Activated naive CD8-positive, alpha-beta T cell treated with anti-CD3 and anti-CD28 coated beads, Interleukin-2, amount 10 ng/mL, durations not matched to agents 7 days and 5 days (primary cell): Measurements from ENCODE around the gene CDHR5. TPM values are rescaled to one million over a fixed set of nuclear protein-coding genes. Genes with fewer than 3 reads are reported as not detected.
A peak's percentile ranks its signal among the peaks of the same experiment; 100 is the strongest.
"Not testable (repeated sequence)": the region's sequence is repeated elsewhere in the genome, so short reads cannot be mapped to it uniquely, and the experiment has no call there.

Source experiments
- ATAC-seq: fragments of 150-1000 bp; cut with Tn5 transposase; one replicate; pipeline ENCODE4 v1.10.0; 2021; ENCODE audit warnings: low read depth, moderate library complexity
- POLR2A ChIA-PET: fragments of 350-600 bp; sonication (Branson Sonifier 250); formaldehyde crosslinking; loops from one replicate; lab custom pipeline; 2021; ENCODE audit warnings: antibody characterized with exemption; lab: Charles Lee
- DNase-seq: peaks from one replicate; pipeline ENCODE4 v3.0.0; 2021
- H3K27ac Mint-ChIP-seq: one replicate; pipeline ENCODE4 v1.8.0; 2022; ENCODE audit warnings: mild to moderate bottlenecking, mixed read lengths
- H3K27me3 Mint-ChIP-seq: one replicate; pipeline ENCODE4 v1.8.0; 2022; ENCODE audit warnings: mild to moderate bottlenecking, moderate library complexity, mixed read lengths
- H3K36me3 Mint-ChIP-seq: one replicate; pipeline ENCODE4 v1.8.0; 2021; ENCODE audit warnings: mild to moderate bottlenecking, mixed read lengths
- H3K4me1 Mint-ChIP-seq: one replicate; pipeline ENCODE4 v1.8.0; 2021; ENCODE audit warnings: mixed read lengths
- H3K4me3 Mint-ChIP-seq: one replicate; pipeline ENCODE4 v1.8.0; 2022; ENCODE audit warnings: mild to moderate bottlenecking, moderate library complexity, mixed read lengths
- H3K9me3 Mint-ChIP-seq: one replicate; pipeline ENCODE4 v1.8.0; 2021; ENCODE audit warnings: mixed read lengths
- total RNA-seq, 2 experiments: library from RNA; stranded (reverse); gene quantifications; one replicate each; pipeline ENCODE4 v1.2.3, GENCODE V29; 2021

The CDHR5 gene
- total RNA-seq, 2 experiments from 2014 or later: not detected

- H3K4me1 Mint-ChIP-seq: peaks cover 39% of the 10 kb centered on the region
- no peaks in the 10 kb centered on the region for H3K9me3 Mint-ChIP-seq
- H3K27me3 Mint-ChIP-seq: peaks cover 16% of the 10 kb centered on the region
- peaks cover 7% of the 10 kb centered on the region for H3K36me3 Mint-ChIP-seq
- POLR2A ChIA-PET: interaction anchor here (1.1 to 2.2 kb wide), 5 partner anchors 9 to 149 kb away, joined by 3 to 18 read pairs (median 5); no protein-coding TSS in a partner anchor
- ATAC-seq: no peak
- H3K4me3 Mint-ChIP-seq: peak overlapping the region; percentile 92
- H3K27ac Mint-ChIP-seq: peak overlapping the region; percentile 87
- DNase-seq: no peak
These were observed 47.7 kb downstream of the CDHR5 start for GRCh38 chr11:576811-577610.

GRCh38 chr11:575996-576768 is 48.6 kb downstream of the CDHR5 start, which contains the start of gene PHRF1:
PHRF1 (plus strand) TSS chr11:576470; CDS start chr11:581513, 5,043 bp downstream.
- H3K27me3 Mint-ChIP-seq: peaks cover 16% of the 10 kb centered on the region
- ATAC-seq: peak; percentile 85
- POLR2A ChIA-PET: interaction anchor here (0.6 to 2.0 kb wide), 18 partner anchors 10 to 282 kb away, joined by 3 to 28 read pairs (median 4); partner anchors contain the start of genes IRF7, PNPLA2, SIGIRR and TALDO1
- DNase-seq: peak; percentile 96
- H3K36me3 Mint-ChIP-seq: peaks cover 3% of the 10 kb centered on the region
- H3K4me3 Mint-ChIP-seq: peak within 1 kb of the TSS; percentile 93
- H3K9me3 Mint-ChIP-seq: no peaks in the 10 kb centered on the region
- H3K27ac Mint-ChIP-seq: peak within 1 kb of the TSS; percentile 100
- H3K4me1 Mint-ChIP-seq: peaks cover 36% of the 10 kb centered on the region

DNA sequence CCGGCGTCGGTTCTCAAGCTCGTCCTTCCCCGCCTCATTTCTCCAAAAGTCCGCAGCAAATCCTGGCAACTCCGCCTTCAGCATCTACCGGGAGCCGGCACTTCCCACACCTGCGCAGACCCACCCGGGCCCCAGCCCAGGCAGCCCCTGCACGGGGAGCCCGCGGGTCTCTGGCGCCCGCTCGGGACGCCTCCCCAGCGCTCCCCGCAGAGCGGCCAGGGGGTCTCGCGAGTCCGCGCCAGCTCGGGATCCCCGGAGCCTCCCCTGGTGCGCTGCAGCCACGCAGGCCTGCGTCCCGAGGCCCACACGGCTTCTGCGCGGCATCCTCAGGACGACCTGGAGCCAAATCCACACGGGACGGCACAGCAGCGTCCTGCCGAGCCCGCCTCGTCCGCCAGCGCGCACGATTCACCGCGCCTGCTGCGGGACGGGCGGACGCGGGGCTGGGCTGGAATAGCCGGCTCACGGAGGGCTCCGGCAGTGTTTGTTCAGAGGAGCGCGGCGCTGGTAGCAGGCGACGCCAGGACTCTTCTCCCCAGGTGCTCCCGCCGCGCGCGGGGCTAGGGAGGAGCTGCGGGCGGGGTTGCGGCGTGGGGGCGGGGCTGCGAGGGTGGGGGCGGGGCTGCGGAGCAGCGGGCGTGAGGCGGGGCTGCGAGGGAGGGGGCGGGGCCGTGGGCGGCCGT is 49.3 kb downstream of the CDHR5 start:
- peaks cover 16% of the 10 kb centered on the region for H3K27me3 Mint-ChIP-seq
- peaks cover 34% of the 10 kb centered on the region for H3K4me1 Mint-ChIP-seq
- DNase-seq (no peak), ATAC-seq (peak; percentile 44)
- POLR2A ChIA-PET: interaction anchor here (0.6 to 2.0 kb wide), 18 partner anchors 9 to 281 kb away, joined by 3 to 28 read pairs (median 4); partner anchors contain the start of genes IRF7, PNPLA2, SIGIRR and TALDO1
- H3K36me3 Mint-ChIP-seq: peaks cover 1% of the 10 kb centered on the region
- H3K4me3 Mint-ChIP-seq: peak overlapping the region; percentile 87
- H3K27ac Mint-ChIP-seq: peak overlapping the region; percentile 21
- no peaks in the 10 kb centered on the region for H3K9me3 Mint-ChIP-seq

- ATAC-seq (no peak), DNase-seq (no peak)
- no peaks in the 10 kb centered on the region for H3K9me3 Mint-ChIP-seq
- H3K4me1 Mint-ChIP-seq: peaks cover 32% of the 10 kb centered on the region
- peak overlapping the region; percentile 21 for H3K27ac Mint-ChIP-seq
- peaks cover 16% of the 10 kb centered on the region for H3K27me3 Mint-ChIP-seq
- POLR2A ChIA-PET: interaction anchor here (1.3 to 2.0 kb wide), 5 partner anchors 9 to 39 kb away, joined by 5 to 23 read pairs (median 9); no protein-coding TSS in a partner anchor
- H3K4me3 Mint-ChIP-seq: peak overlapping the region; percentile 87
- H3K36me3 Mint-ChIP-seq: peaks cover 1% of the 10 kb centered on the region
These were observed 50.0 kb downstream of the CDHR5 start for GRCh38 chr11:574632-575312.

DNA sequence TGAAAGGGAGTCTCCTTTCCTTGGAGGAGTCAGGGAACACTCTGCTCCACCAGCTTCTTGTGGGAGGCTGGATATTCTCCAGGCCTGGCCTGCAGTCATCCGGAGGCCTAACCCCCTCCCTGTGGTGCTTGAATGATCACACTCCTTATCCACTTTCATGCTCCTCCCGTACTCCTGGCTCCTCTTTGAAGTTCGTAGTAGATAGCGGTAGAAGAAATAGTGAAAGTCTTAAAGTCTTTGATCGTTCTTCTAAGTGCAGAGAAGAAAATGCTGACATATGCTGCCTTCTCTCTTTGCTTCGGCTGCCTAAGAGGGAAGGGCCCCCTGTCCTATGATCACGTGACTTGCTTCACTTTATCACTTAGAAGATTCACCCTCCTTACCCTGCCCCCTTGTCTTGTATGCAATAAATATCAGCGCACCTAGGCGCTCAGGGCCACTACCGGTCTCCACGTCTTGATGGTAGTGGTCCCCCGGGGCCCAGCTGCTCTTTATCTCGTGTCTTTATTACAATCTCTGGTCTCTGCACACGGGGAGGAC is 50.7 kb downstream of the CDHR5 start:
- H3K36me3 Mint-ChIP-seq, DNase-seq, POLR2A ChIA-PET, H3K27ac Mint-ChIP-seq, H3K9me3 Mint-ChIP-seq, ATAC-seq: not testable (repeated sequence)
- H3K27me3 Mint-ChIP-seq: peaks cover 16% of the 10 kb centered on the region
- peak overlapping the region; percentile 87 for H3K4me3 Mint-ChIP-seq
- H3K4me1 Mint-ChIP-seq: peaks cover 27% of the 10 kb centered on the region

GRCh38 chr11:573146-573759 is 51.5 kb downstream of the CDHR5 start:
- no peak for ATAC-seq
- H3K4me3 Mint-ChIP-seq: no peak overlapping the region

GRCh38 chr11:571802-572185 is 53.0 kb downstream of the CDHR5 start:
- peaks cover 16% of the 10 kb centered on the region for H3K27me3 Mint-ChIP-seq
- peaks cover 14% of the 10 kb centered on the region for H3K4me1 Mint-ChIP-seq
- POLR2A ChIA-PET: no interaction called here
- no peak overlapping the region for H3K27ac Mint-ChIP-seq
- H3K9me3 Mint-ChIP-seq: no peaks in the 10 kb centered on the region
- peaks cover 3% of the 10 kb centered on the region for H3K36me3 Mint-ChIP-seq
- ATAC-seq: no peak
- DNase-seq: no peak
- H3K4me3 Mint-ChIP-seq: no peak overlapping the region

More at GRCh38 chr11:573146-573759, 51.5 kb downstream of the CDHR5 start:
- Mint-ChIP-seq H3K9me3 (no peaks in the 10 kb centered on the region), H3K36me3 (no peaks in the 10 kb centered on the region), H3K27ac (no peak overlapping the region), H3K27me3 (peaks cover 16% of the 10 kb centered on the region), H3K4me1 (peaks cover 19% of the 10 kb centered on the region)
- POLR2A ChIA-PET: no interaction called here
- DNase-seq: no peak

DNA sequence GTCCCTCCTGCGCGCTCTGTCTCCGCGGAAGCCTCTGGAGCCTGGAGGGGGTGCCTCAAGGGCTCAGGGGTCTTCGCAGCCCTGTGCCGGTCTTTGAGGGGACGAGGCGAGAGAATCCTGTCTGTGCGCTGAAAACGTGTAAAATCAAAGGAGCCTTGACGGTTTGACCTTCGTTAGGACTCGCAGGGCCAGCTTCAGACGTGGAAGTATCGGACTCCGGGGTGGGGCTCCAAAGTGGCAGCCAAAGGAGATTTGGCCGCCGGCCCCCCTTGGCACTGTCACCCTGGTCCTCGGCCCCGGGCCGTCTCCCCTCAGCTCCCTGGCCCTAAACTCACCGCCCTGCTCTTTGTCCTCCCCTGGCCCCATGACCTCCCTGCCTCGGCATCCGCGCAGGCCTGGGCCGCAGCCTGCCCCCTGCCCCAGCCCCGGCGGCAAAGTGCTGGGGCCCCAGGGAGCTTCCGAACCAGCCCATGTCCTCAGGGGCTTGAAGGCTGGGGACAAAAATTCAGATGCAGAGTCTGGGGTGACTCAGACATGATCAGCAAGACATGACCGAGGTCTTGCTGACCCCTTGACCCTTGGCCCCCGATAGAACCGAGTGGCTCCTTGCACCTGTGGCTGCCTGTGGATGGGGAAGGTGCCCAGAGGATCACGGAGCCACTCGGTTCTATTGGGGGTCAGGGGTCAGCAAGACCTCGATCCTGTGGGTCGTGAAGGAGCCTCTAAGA is 55.4 kb downstream of the CDHR5 start:
- POLR2A ChIA-PET: interaction anchor here (0.6 to 3.4 kb wide), 11 partner anchors 8 to 276 kb away, joined by 3 to 18 read pairs (median 6); partner anchors contain the start of gene HRAS
- Mint-ChIP-seq H3K9me3 (no peaks in the 10 kb centered on the region), H3K27ac (peak overlapping the region; percentile 83), H3K36me3 (peaks cover 7% of the 10 kb centered on the region), H3K27me3 (peaks cover 9% of the 10 kb centered on the region), H3K4me1 (peaks cover 6% of the 10 kb centered on the region), H3K4me3 (peak overlapping the region; percentile 87)
- DNase-seq (no peak), ATAC-seq (no peak)

DNA sequence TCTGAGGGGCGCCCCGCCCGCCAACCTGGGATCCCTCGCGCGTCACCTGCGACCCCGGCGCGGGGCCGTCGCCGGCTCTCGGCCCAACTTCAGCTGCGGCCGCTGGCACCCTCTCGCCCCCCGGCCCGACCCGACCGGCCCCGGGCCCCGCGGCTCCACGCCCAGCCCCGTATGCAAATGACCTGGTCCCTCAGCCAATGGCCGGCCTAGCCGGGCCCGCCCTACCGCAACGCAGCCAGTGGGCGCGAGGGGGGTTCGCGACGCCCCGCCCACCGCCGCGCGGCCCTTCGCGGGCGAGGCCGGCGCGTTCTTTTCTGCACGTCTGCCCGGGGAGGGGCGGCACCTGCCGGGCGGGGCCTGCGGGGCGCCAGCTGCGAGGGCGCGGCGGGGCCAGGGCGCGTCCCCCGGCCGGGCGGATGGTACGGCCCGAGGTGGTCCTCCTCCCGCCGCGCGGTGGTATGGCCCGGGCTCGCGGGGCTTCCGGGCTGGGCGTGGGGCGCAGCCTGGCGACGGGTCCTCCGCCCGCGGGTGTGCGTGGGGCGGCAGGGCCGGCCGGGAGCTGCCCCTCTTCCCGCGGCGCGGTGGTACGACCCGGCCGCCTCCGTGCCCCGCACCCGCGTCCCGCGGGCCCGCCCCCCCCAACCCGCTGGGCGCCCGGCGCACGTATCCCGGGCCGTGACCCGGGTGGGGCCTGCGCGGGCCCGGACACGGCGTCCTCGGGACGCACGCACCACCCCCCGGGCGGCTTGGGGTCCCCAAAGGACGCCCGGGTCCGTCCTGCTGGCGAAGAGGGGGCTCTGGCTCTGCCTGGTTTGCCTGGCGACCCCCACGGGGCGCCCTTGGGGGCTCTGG is 56.2 kb downstream of the CDHR5 start:
- POLR2A ChIA-PET: interaction anchor here (0.6 to 3.4 kb wide), 12 partner anchors 9 to 275 kb away, joined by 3 to 18 read pairs (median 4); partner anchors contain the start of gene HRAS
- Mint-ChIP-seq H3K4me1 (peaks cover 4% of the 10 kb centered on the region), H3K9me3 (no peaks in the 10 kb centered on the region), H3K36me3 (peaks cover 7% of the 10 kb centered on the region), H3K27ac (peak overlapping the region; percentile 83), H3K27me3 (peaks cover 5% of the 10 kb centered on the region), H3K4me3 (peak overlapping the region; percentile 87)
- DNase-seq (peak; percentile 99), ATAC-seq (peak; percentile 93)

DNA sequence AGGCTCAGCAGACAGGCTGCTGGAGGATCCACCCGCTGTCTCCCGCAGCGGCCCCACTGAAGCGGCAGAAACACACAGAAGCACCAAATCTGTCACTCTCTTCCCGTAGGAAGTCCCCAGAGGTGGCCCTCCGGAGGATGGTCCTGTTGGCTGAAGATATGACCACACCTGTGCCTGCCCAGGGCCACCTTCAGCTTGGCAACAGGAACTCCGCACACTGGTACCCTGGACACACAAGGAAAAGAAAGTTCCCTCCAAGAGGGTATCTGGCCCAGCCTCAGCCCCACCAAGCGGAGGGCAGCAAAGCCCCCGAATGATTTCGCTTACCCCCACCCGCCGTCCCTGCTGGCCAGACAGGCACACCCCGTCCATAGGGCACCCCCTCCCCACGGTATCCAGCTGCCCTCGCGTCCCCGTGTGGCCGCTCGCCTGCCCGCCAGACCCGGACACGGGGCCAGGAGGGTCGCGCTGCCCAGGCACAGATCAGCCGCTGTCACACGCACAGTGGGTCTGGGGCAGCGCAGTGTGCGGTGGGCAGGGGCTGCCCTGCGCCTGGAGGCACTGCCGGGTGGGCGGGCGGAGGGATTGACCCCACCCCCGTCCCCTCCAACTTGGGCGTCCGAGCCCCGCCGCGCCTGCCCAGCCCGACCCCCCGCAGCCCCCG is 57.0 kb downstream of the CDHR5 start:
- no peaks in the 10 kb centered on the region for H3K9me3 Mint-ChIP-seq

More for the DNA sequence above, 57.0 kb downstream of the CDHR5 start:
- Mint-ChIP-seq H3K36me3 (peaks cover 7% of the 10 kb centered on the region), H3K4me1 (peaks cover 5% of the 10 kb centered on the region), H3K27me3 (no peaks in the 10 kb centered on the region), H3K27ac (peak overlapping the region; percentile 48), H3K4me3 (peak overlapping the region; percentile 90)
- DNase-seq (peak; percentile 32), ATAC-seq (no peak)
- POLR2A ChIA-PET: interaction anchor here (0.6 to 3.4 kb wide), 11 partner anchors 8 to 158 kb away, joined by 3 to 18 read pairs (median 6); partner anchors contain the start of gene HRAS
